ENCODE data around the gene AQP12B. TPM values are rescaled to one million over a fixed set of nuclear protein-coding genes. Genes with fewer than 3 reads are reported as not detected.
"Not testable (repeated sequence)": the region's sequence is repeated elsewhere in the genome, so short reads cannot be mapped to it uniquely, and the experiment has no call there.

AQP12B gene
- total RNA-seq, 3 donors from 2014 or later = not detected

DNA sequence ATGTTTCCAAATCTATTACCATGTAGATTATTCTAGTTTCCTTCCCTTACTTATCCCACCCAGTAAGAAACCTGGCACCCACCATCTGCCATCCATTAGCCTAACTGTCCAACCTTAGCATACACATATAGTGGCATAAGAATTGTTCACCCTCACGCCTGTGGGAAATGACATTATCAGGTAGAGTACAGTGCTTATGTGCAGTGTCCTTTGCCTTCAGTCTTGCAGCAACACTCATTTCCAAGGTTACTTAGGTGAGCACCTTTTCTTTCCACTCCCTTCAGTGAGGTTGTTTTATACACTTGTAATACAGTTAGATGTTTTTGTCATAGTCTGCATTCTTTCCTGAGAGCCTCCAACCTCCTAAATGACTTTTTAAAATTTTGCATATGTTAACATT is 18.1 kb downstream of the AQP12B start:
- TF ChIP-seq POLR2AphosphoS5 (IDR thresholded peaks at IDR 0.05) (no peak), POLR2A (IDR thresholded peaks at IDR 0.05) (no peak)
- TF ChIP-seq, protein P1, sequence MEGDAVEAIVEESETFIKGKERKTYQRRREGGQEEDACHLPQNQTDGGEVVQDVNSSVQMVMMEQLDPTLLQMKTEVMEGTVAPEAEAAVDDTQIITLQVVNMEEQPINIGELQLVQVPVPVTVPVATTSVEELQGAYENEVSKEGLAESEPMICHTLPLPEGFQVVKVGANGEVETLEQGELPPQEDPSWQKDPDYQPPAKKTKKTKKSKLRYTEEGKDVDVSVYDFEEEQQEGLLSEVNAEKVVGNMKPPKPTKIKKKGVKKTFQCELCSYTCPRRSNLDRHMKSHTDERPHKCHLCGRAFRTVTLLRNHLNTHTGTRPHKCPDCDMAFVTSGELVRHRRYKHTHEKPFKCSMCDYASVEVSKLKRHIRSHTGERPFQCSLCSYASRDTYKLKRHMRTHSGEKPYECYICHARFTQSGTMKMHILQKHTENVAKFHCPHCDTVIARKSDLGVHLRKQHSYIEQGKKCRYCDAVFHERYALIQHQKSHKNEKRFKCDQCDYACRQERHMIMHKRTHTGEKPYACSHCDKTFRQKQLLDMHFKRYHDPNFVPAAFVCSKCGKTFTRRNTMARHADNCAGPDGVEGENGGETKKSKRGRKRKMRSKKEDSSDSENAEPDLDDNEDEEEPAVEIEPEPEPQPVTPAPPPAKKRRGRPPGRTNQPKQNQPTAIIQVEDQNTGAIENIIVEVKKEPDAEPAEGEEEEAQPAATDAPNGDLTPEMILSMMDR (IDR thresholded peaks at IDR 0.05) = no peak
- intact Hi-C loops (cut with DNase I; ENCODE audit: low total_unique reads) = no loop called here
- peaks cover 0 to 11% of the 10 kb centered on the region in 2 donors for H3K9me3 ChIP-seq
- H3K27me3 ChIP-seq = no peaks in the 10 kb centered on the region
- no peaks in the 10 kb centered on the region for H3K36me3 ChIP-seq
- H3K4me3 ChIP-seq = no peak overlapping the region
- DNase-seq (ENCODE audit: low spot score in 2 of 2) = no peak
- no peaks in the 10 kb centered on the region for H3K4me1 ChIP-seq
- no peak overlapping the region for H3K27ac ChIP-seq

DNA sequence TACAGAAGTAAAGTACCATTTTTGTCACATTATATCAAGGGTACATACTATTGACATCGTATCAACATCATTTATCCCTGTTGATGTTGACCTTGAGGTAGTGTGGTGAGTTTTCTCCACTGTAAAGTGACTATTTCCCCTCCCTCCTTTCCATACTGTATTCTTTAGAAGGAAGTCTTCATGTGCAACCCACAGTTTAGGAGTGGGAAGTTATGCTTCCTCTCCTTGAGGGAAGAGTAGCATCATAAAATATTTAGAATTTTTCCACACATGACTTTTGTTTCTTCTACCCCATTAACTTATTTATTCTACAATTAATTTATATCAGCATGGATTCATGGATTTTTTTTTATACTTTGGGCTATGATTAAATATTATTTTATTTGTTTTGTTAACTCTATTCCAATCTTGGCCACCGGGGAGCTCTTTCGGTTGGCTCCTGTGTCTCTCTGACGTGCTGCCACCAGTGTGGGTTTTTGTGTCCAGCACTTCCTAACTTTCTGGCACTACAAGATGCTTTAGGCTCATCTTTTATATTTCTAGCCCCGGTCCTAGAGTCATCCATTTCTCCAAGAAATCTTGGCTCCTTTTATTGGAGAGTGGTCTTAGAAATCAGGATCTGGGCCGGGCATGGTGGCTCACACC is 19.0 kb downstream of the AQP12B start:
- Histone ChIP-seq H3K27me3 (no peaks in the 10 kb centered on the region), H3K4me1 (no peaks in the 10 kb centered on the region), H3K36me3 (no peaks in the 10 kb centered on the region), H3K27ac (no peak overlapping the region), H3K4me3 (no peak overlapping the region), H3K9me3 (peaks cover 0 to 11% of the 10 kb centered on the region in 2 donors)
- no peak for DNase-seq (ENCODE audit: low spot score in 2 of 2)
- intact Hi-C loops (cut with DNase I; ENCODE audit: low total_unique reads) = no loop called here
- TF ChIP-seq POLR2AphosphoS5 (IDR thresholded peaks at IDR 0.05) (no peak), POLR2A (IDR thresholded peaks at IDR 0.05) (no peak)
- TF ChIP-seq, protein P1 (IDR thresholded peaks at IDR 0.05) = no peak

DNA sequence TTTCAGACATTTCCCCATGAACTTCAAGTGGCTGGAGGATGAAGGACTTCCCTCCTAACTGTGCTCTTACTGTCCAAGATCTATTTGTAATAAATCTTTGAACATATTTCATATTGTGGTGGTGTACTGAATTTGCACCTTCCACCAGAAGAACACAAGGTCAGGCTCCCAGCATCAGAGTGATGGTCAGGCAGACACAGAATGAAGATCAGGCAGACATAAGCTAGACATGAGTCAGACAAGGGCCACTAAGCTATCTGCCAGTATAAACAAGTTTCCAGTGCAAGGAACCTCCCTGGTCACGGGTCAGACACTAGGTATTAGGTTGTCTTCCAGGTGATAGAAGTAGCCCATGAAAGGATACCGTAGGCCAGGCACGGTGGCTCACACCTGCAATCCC is 20.0 kb downstream of the AQP12B start:
- no peak overlapping the region for H3K27ac ChIP-seq
- H3K36me3 ChIP-seq = no peaks in the 10 kb centered on the region
- H3K4me1 ChIP-seq = no peaks in the 10 kb centered on the region
- DNase-seq (ENCODE audit: low spot score in 2 of 2) = no peak
- no peaks in the 10 kb centered on the region for H3K27me3 ChIP-seq
- no peak for TF ChIP-seq POLR2AphosphoS5 (IDR thresholded peaks at IDR 0.05)
- no peak overlapping the region for H3K4me3 ChIP-seq
- peaks cover 0 to 11% of the 10 kb centered on the region in 2 donors for H3K9me3 ChIP-seq
- intact Hi-C loops (cut with DNase I; ENCODE audit: low total_unique reads) = no loop called here

DNA sequence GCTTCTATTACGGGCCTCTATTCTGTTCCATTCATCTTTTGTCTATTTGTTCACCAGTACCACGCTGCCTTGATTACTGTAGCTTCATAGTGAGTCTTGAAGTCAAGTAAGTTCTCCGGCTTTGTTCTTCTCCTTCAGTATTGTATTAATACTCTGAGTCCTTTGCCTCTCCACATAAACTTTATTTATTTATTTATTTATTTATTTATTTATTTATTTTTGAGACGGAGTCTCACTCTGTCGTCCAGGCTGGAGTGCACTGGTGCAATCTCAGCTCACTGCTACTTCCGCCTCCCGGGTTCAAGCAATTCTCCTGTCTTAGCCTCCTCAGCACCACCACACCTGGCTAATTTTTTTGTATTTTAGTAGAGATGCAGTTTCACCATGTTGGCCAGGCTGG is 22.8 kb downstream of the AQP12B start:
- H3K4me1 ChIP-seq; H3K9me3 ChIP-seq; H3K27me3 ChIP-seq; DNase-seq (ENCODE audit: low spot score in 2 of 2); H3K27ac ChIP-seq; H3K4me3 ChIP-seq; intact Hi-C loops (cut with DNase I; ENCODE audit: low total_unique reads); H3K36me3 ChIP-seq: not testable (repeated sequence)

DNA sequence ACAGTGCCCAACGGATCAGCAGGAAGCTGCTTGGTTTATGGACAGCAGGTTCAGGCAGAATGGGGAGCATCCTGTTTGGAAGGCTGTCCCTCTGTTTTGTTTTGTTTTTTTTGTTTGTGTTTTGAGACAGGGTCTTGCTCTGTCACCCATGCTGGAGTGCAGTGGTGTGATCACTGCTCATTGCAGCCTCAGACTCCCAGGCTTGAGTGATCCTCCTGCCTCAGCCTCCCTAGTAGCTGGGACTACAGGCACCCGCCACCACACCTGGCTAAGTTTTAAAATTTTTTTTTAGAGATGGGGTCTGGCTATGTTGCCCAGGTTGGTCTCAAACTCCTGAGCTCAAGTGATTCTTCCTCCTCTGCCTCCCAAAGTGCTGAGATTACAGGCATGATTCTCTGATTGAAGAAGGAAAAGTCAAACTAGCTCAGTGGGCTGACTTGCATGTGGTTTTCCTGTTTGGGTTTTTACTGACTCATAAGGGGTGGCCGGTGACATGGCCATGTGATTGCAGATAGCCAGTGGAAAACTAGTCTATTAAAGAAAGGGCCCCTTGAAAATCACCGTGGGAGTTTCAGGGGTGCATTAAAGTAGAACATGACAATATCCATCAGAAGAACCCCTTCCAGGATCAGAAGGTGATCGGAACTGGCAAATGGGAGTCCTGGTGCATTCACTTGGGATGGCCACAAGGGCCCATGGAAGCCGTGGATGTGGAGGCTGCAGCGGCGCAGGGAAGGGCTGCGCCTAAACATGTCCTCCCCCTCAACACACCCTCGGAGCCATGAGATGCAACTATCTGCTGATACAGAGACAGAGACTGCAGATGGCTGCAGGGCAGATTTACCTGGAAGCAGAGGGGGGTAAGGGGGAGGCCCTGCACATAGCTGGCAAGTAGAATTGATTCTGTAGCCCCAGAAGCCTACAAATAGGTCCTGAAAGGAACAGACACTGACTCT is 26.5 kb downstream of the AQP12B start:
- Histone ChIP-seq H3K27ac (no peak overlapping the region), H3K9me3 (no peaks in the 10 kb centered on the region), H3K4me1 (no peaks in the 10 kb centered on the region), H3K27me3 (peaks cover 0 to 5% of the 10 kb centered on the region in 2 donors), H3K4me3 (no peak overlapping the region), H3K36me3 (no peaks in the 10 kb centered on the region)
- intact Hi-C loops (cut with DNase I; ENCODE audit: low total_unique reads) = no loop called here
- TF ChIP-seq POLR2AphosphoS5 (IDR thresholded peaks at IDR 0.05) (no peak), POLR2A (IDR thresholded peaks at IDR 0.05) (no peak)
- TF ChIP-seq, protein P1 (IDR thresholded peaks at IDR 0.05) = no peak
- no peak for DNase-seq (ENCODE audit: low spot score in 2 of 2)

DNA sequence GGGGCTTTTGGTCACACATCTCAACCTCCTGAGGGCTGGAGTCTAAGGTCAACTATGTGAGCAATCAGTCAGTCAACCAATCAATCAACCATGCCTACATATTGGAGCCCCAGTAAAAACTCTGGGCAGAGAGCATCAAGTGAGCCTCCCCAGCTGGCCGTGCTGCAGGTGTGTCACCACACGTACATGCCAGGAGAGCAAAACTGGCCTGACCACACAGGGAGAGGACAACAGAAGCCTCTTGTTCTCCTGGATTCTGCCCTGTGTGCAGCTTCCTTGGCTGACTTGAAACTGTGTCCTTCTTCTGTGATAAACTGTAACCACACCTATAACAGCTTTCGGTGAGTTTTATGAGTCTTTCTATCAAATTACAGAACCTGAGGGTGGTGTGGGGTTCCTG is 31.5 kb downstream of the AQP12B start:
- intact Hi-C loops (cut with DNase I; ENCODE audit: low total_unique reads) = no loop called here
- Histone ChIP-seq H3K4me1 (no peaks in the 10 kb centered on the region), H3K27me3 (peaks cover 0 to 41% of the 10 kb centered on the region in 2 donors), H3K9me3 (no peaks in the 10 kb centered on the region), H3K36me3 (no peaks in the 10 kb centered on the region), H3K27ac (no peak overlapping the region), H3K4me3 (no peak overlapping the region)
- peak in 1 of 2 donors; percentile 25 for DNase-seq (ENCODE audit: low spot score in 2 of 2)
- no peak for TF ChIP-seq POLR2AphosphoS5 (IDR thresholded peaks at IDR 0.05)
- no peak for TF ChIP-seq POLR2A (IDR thresholded peaks at IDR 0.05)
- TF ChIP-seq, protein P1 (IDR thresholded peaks at IDR 0.05) = no peak
